Hepatocyte (in vitro differentiated cells): ENCODE measurements around the gene NUP37.
"Not testable (repeated sequence)": the region's sequence is repeated elsewhere in the genome, so short reads cannot be mapped to it uniquely, and the experiment has no call there.

ENCODE experiments used
- EZH2 ChIP-seq: fragments of 200-600 bp; sonication (generic); IDR thresholded peaks from 2 replicates; pipeline ENCODE4 v1.6.1; 2016; ENCODE audit warnings: antibody characterized with exemption, mild to moderate bottlenecking, borderline replicate concordance
- TF ChIP-seq, protein P1 (sequence below): fragments of 200-600 bp; sonication (generic); IDR thresholded peaks from 2 replicates; pipeline ENCODE4 v1.5.1; 2016; ENCODE audit warnings: antibody characterized with exemption, mild to moderate bottlenecking; ENCODE audit not compliant: poor library complexity

DNA sequence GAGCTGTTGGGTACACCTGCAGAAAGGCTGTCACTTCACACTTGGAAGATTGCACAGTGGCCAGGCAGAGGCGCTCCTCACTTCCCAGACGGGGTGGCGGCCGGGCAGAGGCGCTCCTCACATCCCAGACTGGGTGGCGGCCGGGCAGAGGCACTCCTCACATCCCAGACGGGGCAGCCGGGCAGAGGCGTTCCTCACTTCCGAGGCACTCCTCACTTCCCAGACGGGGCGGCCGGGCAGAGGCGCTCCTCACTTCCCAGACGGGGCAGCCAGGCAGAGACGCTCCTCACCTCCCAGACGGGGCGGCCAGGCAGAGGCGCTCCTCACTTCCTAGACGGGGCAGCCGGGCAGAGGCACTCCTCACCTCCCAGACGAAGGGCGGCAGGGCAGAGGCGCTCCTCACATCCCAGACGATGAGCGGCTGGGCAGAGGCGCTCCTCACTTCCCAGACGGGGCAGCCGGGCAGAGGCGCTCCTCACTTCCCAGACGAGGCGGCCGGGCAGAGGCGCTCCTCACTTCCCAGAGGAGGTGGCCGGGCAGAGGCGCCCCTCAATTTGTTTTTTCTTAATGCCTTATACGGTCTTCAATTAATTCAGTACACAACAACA lies 30.6 kb downstream of the NUP37 start:
- TF ChIP-seq, protein P1, sequence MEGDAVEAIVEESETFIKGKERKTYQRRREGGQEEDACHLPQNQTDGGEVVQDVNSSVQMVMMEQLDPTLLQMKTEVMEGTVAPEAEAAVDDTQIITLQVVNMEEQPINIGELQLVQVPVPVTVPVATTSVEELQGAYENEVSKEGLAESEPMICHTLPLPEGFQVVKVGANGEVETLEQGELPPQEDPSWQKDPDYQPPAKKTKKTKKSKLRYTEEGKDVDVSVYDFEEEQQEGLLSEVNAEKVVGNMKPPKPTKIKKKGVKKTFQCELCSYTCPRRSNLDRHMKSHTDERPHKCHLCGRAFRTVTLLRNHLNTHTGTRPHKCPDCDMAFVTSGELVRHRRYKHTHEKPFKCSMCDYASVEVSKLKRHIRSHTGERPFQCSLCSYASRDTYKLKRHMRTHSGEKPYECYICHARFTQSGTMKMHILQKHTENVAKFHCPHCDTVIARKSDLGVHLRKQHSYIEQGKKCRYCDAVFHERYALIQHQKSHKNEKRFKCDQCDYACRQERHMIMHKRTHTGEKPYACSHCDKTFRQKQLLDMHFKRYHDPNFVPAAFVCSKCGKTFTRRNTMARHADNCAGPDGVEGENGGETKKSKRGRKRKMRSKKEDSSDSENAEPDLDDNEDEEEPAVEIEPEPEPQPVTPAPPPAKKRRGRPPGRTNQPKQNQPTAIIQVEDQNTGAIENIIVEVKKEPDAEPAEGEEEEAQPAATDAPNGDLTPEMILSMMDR, result not testable (repeated sequence)
- TF ChIP-seq EZH2, result not testable (repeated sequence)
